NCI-H1417 (cell line): ENCODE data around the gene VCX2.
"Not testable (repeated sequence)": the region's sequence is repeated elsewhere in the genome, so short reads cannot be mapped to it uniquely, and the experiment has no call there.

ENCODE experiments used
- DNase-seq, 3 experiments: peaks; one replicate each; lab custom pipeline; 2025; lab: John Stamatoyannopoulos, UW

VCX2 gene

GRCh38 chrX:8171169-8171568 is at the start of gene VCX2:
Gene VCX2, minus strand, starts transcription at chrX:8171267. Its CDS starts 624 bp downstream, at chrX:8170643.
- not testable (repeated sequence) for DNase-seq

GRCh38 chrX:8204943-8205342 is 33.9 kb upstream of the VCX2 start:
- DNase-seq, result no peak

- no peak for DNase-seq
Measured at GRCh38 chrX:8204169-8204935, 33.3 kb upstream of the VCX2 start.

GRCh38 chrX:8201896-8202331 is 30.8 kb upstream of the VCX2 start:
- DNase-seq, result no peak

GRCh38 chrX:8196776-8197175 is 25.7 kb upstream of the VCX2 start:
- no peak for DNase-seq

- DNase-seq, result peak in 2 of 3 experiments; percentile 4 to 46
Measured at GRCh38 chrX:8194216-8194615, 23.1 kb upstream of the VCX2 start.

- DNase-seq, result no peak
Measured at GRCh38 chrX:8192276-8192675, 21.2 kb upstream of the VCX2 start.

GRCh38 chrX:8191022-8191421 is 20.0 kb upstream of the VCX2 start:
- DNase-seq, result no peak

- no peak for DNase-seq
Measured at GRCh38 chrX:8190341-8190830, 19.3 kb upstream of the VCX2 start.

- DNase-seq, result peak in 2 of 3 experiments; percentile 7 to 61
Measured at GRCh38 chrX:8189096-8189830, 18.2 kb upstream of the VCX2 start.

- no peak for DNase-seq
Measured at GRCh38 chrX:8183346-8183745, 12.3 kb upstream of the VCX2 start.

GRCh38 chrX:8179656-8180055 is 8.6 kb upstream of the VCX2 start:
- peak in 1 of 3 experiments; percentile 47 for DNase-seq

- peak in 1 of 3 experiments; percentile 27 for DNase-seq
Measured at GRCh38 chrX:8154011-8154410, 17.1 kb downstream of the VCX2 start.

- DNase-seq, result peak in 2 of 3 experiments; percentile 7 to 64
Measured at GRCh38 chrX:8147226-8147625, 23.8 kb downstream of the VCX2 start.

GRCh38 chrX:8144925-8145324 is 26.1 kb downstream of the VCX2 start:
- DNase-seq, result no peak

- no peak for DNase-seq
Measured at GRCh38 chrX:8141896-8142295, 29.2 kb downstream of the VCX2 start.

GRCh38 chrX:8140986-8141744 is 29.9 kb downstream of the VCX2 start:
- DNase-seq, result no peak

GRCh38 chrX:8139716-8140115 is 31.4 kb downstream of the VCX2 start:
- peak in 1 of 3 experiments; percentile 28 for DNase-seq

- no peak for DNase-seq
Measured at GRCh38 chrX:8138252-8138651, 32.8 kb downstream of the VCX2 start.

- no peak for DNase-seq
Measured at GRCh38 chrX:8126648-8127047, 44.4 kb downstream of the VCX2 start.

- DNase-seq, result no peak
Measured at GRCh38 chrX:8126092-8126491, 45.0 kb downstream of the VCX2 start.

GRCh38 chrX:8125566-8125965 is 45.5 kb downstream of the VCX2 start:
- no peak for DNase-seq
